Left forelimb (tissue), 1 donor: ENCODE data around the gene ATP11A.
"Not testable (repeated sequence)": the region's sequence is repeated elsewhere in the genome, so short reads cannot be mapped to it uniquely, and the experiment has no call there.

ENCODE experiments used
- DNase-seq: peaks from one replicate; pipeline ENCODE4 v3.0.0-alpha.2; 2018; ENCODE audit warnings: low spot score

ATP11A gene

DNA sequence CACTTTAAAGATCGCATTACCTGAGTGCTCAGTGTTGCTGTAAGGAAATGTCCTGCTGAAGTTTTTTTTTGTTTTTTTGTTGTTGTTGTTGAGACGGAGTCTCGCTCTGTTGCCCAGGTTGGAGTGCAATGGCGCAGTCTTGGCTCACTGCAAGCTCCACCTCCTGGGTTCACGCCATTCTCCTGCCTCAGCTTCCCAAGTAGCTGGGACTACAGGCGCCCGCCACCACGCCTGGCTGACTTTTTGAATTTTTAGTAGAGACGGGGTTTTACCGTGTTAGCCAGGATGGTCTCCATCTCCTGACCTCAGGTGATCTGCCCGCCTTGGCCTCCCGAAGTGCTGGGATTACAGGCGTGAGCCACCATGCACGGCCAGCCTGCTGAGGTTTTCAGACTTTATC lies 175.6 kb downstream of the ATP11A start:
- DNase-seq: not testable (repeated sequence)

DNA sequence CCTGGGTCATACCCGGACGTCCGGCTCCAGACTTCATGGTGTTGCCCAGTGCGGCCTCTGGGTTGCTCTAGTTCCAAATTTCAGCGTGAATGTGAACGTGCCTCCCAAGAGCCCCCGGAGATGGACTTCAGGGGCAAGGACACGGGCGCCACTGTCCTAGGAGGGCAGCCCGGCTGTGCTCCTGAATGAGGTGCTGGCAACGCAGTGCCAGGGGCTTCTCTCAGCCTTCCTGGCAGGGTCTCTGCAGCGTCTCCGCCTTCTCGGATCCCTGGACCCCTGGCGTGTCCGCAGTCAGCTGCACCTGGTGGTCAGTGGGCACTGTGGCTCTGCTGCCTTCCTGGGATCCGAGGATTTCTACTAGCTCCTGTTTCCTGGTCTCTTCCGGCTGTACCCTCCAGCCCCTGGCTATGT lies 177.5 kb downstream of the ATP11A start:
- no peak for DNase-seq

DNA sequence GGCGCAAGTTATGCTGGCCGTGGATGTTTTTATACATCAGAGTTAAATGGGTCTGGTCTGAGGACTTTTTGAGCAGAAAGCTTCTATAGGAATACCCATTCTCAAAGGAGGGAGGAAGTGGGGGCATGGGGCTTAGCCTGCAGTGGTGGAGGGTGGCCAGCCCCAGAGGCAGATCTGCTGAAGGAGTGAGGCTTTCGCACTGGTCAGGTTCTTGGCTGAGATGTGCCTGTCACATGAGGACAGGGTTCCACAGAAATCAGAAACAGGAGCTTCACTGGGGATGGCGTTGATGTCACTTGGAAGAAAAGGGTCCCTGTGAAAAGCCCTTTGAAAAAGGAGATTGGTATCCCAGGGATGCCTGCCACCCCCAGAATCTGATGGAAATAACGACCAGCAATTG lies 178.5 kb downstream of the ATP11A start:
- DNase-seq: no peak

DNA sequence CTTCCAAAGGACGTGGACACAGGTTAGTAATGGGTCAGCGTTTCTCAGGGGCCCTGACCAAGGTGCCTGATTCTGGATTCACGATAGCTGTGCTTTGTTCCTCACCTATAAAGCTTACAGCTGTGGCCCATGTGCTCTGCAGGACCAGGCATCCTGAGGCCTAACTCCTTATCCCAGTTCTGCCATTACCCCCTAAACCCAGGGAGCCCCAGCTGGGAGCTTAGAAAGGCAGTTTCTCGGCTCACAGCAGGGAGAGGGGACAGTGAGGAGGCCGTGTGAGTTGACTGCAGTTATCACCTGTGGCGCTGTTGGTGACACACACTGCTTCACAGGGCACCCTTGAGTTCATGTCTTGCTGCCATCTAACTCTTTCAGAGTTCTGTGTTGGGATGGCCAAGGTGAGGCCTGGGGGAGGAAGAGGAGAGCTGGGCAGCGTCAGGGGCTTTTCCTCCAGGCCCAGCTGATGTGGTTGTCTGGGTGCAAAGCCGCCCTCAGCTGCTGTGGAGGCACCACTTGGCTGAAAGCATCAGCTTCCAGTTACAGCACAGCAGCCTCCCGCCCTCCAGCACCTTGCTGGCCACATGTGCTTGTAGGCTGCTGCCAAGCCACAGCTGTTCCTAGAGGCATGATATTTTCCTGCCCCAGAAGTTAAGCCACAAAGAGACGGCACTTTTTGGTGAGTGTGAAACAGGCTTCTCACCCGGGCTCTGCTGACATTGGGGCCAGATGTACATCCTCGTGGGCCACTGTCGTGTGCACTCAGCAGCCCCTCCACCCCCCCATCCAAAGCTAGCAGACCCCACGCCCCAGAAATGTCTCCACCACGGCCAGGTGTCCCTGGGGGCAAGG lies 179.6 kb downstream of the ATP11A start:
- DNase-seq: peak; percentile 66

DNA sequence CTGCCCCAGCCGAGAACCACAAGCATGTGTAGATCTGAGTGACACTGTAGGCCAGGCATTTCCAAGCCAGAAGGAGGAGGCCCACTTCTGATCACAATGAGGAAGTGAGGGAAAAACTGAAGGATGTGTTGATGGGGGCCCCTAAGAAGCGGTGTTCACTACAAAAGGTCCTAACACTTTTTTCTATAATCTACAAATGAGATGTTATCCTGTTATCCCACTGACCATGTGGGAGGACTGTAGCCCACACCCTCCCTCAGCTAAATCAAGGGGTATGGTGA lies 180.2 kb downstream of the ATP11A start:
- DNase-seq: no peak

DNA sequence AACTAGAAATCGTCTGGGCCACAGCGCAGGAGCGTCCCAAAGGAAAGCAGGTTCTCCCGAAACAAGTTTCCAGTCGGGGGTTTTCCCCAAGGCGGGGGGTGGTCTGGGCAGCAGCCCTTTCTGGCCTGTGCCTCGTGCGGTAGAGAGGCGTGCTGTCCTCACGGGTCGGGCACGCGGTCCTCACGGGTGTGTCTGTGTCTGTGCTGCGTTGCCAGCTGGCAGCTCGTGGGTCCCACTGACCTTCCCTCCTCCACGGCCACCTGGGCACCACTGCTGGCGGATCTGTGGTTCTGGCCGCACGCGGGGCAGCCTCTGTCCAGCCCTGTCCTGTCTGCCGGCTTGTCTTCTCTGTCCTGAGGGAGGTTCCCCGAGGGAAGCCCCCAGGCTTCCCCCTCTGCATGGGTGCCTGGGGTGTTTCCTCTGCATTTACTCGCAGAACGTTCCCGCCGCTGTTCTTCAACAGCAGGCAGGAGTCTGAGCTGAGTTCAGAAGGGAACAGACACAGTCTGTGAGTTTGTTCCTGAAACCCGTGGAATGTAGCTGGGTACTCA lies 181.0 kb downstream of the ATP11A start:
- DNase-seq: no peak

DNA sequence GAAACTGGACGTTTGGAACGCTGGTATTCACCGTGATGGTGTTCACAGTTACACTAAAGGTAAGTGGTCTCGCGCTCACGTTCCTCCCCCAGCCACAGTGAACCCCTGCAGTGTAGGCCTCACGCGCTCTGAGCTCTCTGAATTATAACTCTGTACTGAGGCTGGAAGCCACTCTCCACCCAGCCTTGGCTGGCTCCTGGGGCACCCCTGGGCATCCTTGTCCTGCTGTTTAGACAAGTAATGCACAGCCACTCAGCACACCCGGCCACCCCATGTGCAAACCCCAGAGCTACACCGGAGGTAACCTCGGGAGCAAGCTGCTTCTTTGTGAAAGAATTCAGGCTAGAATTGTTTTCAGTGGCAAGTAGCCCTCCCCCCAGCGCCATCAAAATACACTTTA lies 181.9 kb downstream of the ATP11A start:
- no peak for DNase-seq

DNA sequence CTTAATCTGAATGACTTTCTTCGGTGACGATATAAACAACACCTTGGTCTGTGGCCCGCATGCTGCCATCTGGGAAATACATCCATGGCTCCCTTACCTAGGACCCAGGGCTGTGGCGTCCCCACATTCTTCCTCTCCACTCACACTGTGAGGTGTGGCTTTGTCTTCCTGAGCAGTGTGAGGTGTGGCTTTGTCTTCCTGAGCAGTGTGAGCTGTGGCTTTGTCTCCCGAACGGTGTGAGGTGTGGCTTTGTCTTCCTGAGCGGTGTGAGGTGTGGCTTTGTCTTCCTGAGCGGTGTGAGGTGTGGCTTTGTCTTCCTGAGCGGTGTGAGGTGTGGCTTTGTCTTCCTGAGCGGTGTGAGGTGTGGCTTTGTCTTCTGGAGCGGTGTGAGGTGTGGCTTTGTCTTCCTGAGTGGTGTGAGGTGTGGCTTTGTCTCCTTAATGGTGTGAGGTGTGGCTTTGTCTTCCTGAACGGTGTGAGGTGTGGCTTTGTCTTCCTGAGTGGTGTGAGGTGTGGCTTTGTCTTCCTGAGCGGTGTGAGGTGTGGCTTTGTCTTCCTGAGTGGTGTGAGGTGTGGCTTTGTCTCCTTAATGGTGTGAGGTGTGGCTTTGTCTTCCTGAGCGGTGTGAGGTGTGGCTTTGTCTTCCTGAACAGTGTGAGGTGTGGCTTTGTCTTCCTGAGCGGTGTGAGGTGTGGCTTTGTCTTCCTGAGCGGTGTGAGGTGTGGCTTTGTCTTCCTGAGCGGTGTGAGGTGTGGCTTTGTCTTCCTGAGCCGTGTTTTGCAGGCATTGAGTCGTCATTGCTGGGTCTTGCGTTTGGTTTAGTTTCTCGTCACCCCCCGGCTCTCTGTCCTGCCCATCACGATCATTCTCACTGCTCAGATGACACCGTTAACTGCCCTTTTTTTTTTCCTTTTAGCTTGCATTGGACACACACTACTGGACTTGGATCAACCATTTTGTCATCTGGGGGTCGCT lies 183.1 kb downstream of the ATP11A start:
- not testable (repeated sequence) for DNase-seq

DNA sequence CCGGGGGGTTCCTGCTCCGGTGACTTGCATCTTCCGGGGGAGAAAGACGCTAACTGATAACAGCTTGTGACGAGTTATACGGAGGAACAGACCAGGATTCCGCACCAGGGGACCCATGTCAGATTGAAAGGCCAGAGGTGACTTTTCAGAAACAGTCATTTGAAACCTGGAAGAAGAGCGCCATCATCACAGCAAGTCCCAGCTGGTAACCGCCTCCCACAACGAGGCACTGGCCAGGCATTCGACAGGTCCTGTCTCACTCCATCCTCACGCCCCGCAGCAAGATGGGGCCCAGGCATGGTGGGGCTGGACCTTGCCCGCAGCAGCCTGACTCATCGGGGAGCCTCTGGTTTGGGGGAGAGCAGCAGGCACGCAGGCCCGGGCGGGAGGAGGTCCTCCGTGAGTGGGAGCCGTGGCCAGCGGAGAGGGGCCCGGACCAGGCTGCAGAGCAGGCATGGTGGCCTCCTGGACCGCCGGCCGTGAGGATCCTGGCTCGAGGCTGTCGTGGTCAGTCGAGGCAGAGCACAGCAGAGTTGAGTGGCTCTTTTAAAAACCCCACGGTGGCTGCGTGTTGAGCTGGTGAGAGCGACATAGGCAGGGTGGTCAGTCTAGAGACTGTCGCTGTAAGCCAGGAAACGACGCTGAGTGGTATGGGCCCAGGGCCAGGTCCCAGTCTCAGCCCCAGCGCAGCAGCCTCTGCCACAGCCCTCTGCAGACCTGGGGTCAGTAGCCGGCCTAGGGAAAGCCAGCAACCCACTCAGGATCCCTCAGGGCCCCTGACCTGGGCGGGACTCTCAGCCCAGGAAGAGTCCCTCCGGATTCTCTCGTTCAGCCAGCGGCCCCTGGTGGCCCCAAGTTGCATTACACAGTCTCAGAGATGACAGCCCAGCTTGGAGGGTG lies 184.3 kb downstream of the ATP11A start:
- DNase-seq: peak; percentile 84

DNA sequence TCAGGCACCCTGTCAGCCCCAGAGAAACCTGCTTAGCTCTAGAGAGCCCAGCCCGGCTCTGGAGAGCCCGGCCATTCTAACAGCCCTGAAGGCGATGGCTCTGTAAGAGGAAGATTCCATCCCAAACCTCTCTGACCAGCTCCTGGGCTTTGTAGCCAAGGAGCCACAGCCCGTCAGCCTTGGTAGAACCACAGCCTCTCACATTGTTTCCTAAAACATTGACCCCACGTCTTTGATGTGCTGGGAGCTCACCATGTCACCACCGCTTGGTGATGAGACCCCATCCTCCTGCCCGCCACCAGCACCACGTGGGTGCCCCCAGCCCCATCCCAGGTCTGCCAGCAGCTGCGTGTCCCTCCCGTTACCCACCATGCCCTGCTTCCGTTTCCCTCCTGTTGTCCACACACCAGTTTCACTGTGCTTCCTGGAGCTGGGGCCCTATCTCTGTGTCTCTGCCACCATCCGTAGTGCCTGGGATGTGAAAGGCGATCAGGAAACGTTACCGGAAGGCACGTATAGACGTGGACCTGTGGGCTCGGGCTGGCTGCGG lies 185.0 kb downstream of the ATP11A start:
- no peak for DNase-seq

DNA sequence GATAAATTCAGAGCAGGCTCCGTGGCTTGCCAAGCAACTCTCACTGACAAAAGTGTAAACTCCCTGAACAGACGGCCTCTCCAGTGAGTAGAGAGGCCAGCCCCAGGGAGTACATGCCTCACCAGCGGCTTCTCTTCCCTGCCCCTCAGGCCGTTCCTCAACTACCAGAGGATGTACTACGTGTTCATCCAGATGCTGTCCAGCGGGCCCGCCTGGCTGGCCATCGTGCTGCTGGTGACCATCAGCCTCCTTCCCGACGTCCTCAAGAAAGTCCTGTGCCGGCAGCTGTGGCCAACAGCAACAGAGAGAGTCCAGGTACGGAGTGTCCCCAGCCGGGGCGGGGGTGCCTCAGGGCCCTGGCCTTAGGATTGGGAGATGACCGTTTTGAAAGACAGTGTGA lies 185.8 kb downstream of the ATP11A start:
- peak; percentile 64 for DNase-seq

DNA sequence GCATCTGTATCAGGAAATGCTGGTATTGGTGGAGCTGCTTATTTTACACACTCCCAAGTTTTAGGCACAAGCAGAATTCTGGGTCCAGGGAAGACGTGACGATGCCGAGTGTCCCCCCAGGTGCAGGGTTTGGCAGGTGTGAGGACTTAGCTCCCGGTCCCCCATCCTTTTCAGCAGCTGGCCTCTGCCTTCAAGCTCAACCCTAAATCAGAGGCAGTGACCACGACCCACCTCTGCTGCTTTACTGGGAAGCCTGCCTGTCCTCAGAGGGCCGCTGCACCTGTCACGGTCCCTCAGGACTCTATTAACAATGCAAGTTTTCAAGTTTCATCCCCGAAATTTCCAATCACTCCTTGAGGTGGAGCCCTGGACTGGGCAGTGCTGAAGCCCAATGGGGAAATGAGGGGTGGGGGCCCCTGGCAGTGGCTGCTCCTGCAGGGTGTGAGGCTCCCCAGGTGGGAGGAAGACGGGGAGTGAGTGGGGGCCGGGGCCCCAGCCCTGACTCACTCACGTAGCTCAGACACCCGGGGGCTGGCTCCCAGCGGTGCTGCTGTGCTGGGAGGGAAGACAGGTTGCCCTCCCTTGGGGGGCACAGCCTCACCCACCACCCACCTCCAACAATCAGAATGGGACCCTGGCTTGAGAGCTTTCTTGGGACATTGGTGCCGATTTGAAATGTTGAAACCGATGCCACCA lies 186.6 kb downstream of the ATP11A start:
- no peak for DNase-seq

DNA sequence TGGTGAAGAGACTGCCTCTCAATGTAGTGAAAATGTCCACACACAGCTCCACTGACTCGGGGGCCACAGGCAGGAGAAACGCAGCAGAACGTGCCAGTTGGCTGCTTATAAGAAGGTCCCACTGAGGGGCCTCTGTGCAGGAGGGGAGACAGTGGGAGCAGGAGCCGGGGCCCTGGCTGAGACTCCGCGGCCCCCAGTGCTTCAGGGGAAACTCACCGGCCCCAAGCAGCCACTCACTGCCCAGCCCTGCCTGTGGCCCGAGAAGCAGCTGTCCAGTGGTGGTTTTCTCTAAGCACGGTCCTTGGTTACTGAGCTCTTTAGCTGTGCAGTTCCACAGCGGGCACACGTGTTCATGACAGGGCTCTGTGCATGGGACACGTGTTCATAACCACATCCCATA lies 187.2 kb downstream of the ATP11A start:
- DNase-seq: no peak

DNA sequence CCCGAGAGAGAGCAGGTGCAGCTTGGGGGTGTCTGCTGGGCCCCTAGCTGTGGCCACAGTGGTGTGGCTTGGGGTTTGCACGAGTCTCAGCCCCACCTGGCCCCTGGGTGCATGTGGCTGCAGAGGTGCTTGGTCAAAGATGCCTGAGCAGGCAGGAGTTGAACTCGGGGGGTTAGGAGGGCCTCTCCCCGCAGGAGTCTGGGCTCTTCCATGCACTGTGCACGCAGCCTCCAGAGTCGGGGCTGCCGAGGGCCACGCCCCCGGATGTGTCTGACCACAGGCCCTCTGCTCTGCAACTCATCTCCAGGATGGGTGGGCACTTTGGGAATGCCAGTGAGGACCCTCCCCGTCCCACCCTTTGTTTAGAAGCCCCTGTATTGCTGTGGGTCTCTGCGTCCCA lies 187.7 kb downstream of the ATP11A start:
- no peak for DNase-seq

DNA sequence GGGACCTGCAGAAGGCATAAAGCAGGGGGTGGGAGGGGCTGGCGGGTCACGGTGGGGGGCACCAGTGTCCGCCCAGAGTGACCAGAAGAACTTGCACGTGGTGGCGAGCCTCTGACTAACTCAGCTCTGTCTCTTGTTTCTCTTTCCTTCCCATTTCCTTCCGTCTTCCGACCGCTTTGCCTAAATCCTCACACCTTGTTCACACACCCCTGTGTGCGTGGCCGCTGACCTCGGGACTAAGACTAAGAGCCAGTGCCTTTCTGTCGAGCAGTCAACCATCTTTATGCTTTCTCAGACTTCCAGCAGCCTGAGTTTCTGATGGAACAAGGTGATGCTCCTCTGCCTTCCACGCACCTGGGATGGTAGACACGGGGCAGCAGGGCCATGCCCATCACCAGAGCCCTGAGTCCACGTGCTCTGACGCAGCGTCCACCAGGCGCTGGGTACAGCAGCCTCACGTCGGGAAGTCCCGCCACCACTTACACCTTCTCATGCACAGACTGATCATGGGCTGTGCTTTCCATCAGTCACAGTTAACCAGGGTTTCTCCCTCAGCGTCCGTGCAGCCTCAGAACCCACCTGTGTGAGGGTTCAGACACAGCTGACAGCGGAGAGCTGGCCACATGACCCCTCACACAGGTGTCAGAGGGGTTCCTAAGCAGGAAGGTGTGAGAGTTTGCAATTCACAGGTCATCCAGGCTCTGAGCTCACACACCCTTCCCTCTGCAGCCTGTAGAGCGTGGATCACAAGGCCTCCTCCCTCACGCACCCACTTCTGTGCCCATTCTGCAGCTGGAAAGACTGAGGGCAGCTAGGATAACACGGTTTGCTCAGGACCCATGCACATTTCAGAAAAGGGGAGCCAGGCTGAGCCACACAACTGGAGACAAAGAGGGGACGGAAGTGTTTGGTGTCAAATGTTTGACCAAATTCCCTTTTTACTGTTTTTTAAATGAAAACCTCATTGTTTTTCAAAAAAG lies 188.4 kb downstream of the ATP11A start:
- DNase-seq: no peak

DNA sequence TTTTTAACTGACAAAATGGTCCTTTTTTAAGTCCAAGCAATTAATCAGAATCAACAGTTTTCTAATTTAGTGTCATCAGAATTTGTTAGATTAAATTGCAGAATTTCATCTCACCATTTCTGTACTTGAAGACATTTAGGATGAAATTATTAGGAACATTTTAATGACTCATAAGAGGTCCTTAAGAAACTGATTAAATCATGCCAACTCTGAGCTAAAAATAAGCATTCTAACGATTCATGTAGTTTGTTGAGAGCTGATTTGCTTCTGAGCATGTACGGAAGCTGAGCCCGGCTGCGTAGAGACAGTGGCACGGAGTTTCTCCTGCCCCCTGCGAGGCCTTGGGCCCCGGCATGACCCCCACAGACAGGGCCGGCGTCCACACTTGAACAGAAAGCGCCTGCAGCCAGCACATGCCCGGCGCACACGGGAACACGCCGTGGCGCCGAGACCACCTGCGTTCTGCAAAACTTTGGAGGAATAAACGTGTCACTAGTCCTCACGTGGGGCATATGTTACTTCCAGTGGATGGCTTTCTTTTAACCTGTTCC lies 189.5 kb downstream of the ATP11A start:
- DNase-seq: no peak

DNA sequence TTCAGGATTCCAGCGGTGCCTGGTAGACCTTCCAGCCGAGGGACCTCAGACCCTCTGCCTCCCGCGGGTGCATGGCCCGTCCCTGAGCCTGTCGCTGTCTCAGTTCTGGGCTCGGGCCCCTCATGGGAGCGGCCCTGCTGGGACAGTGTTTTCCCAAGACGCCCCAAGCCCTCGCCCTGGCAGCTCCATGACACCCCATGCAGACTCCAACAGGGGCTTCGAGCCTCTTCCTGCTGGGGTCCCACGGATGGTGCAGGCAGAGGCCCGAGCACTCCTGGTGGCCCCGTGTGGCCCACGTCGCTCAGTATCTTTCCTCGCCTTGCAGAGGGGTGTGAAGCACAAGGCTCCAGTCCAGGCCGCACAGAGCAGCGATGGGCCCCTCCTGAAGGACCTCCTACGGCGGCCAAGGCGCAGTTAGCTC lies 190.4 kb downstream of the ATP11A start:
- no peak for DNase-seq

DNA sequence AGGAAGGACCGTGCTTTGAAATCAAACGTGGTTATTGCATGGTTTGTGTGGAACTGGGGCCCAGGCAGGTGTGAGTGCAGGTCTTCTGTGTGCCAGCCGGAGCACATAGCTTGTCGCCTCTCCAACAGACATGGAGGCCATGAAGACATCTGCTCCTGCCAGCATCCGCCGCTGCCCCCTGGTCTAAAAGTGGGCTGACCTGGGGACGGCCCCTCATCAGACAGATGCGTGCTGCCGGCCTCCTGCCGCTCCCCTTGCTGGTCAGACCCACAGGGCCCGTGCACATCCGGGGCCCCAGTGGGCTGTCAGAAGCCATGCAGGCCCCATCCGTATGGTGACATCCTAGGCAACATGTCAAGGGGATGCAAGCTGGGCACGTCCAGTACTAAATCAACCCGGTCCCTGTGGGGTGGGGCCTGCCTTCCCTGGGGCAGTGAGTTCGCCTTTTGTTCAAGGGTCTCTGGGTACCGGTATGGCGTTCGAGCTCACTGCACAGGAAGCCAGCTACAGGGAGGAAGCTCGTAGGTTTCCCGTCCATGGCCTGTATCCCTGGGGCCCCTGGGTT lies 191.2 kb downstream of the ATP11A start:
- no peak for DNase-seq
